Heart left ventricle (tissue), 16 donors: ENCODE measurements around the gene MGP. TPM values are rescaled to one million over a fixed set of nuclear protein-coding genes. Genes with fewer than 3 reads are reported as not detected.

Experiments
- ATAC-seq, 4 donors: fragments of 200-7000 bp; cut with Tn5 transposase; one replicate each; pipeline ENCODE4 v1.9.1; 2020 to 2022; ENCODE audit warnings: moderate library complexity in 4 of 4, mild to moderate bottlenecking in 3 of 4, moderate number of reproducible peaks in 1 of 4
- DNase-seq, 5 donors: peaks; one replicate each; pipeline ENCODE4 v3.0.0-alpha.2; 2020
- H3K27ac ChIP-seq, 12 donors: fragments of 200-600 bp; sonication (generic) in 4 of 12; one replicate each; pipeline versions ENCODE4 v1.5.0 to v1.8.0; 2016 to 2022; ENCODE audit warnings: mild to moderate bottlenecking in 2 of 12
- H3K27me3 ChIP-seq, 9 donors: fragments of 200-600 bp; sonication (generic) in 2 of 9; one replicate each; pipeline versions ENCODE4 v1.5.1 to v1.8.0; 2016 to 2022; ENCODE audit warnings: mild to moderate bottlenecking in 3 of 9
- H3K36me3 ChIP-seq, 9 donors: fragments of 200-600 bp; sonication (generic) in 2 of 9; one replicate each; pipeline versions ENCODE4 v1.5.0 to v1.8.0; 2018 to 2022; ENCODE audit warnings: mild to moderate bottlenecking in 2 of 9
- H3K4me1 ChIP-seq, 12 donors: fragments of 200-600 bp; sonication (generic) in 4 of 12; one replicate each; pipeline versions ENCODE4 v1.5.0 to v1.8.0; 2016 to 2022; ENCODE audit warnings: mild to moderate bottlenecking in 3 of 12
- H3K4me3 ChIP-seq, 12 donors: fragments of 200-600 bp; sonication (generic) in 4 of 12; one replicate each; pipeline versions ENCODE4 v1.5.0 to v1.8.0; 2017 to 2022; ENCODE audit warnings: mild to moderate bottlenecking in 9 of 12, moderate library complexity in 4 of 12
- H3K9me3 ChIP-seq, 12 donors: fragments of 200-600 bp; sonication (generic) in 4 of 12; one replicate each; pipeline versions ENCODE4 v1.5.0 to v1.8.0; 2016 to 2022; ENCODE audit warnings: mild to moderate bottlenecking in 1 of 12
- CTCF ChIP-seq, 12 donors: fragments of 200-600 bp; sonication (generic) in 4 of 12; IDR thresholded peaks; one replicate each; pipeline versions ENCODE4 v1.5.0 to v1.8.0; 2018 to 2022; ENCODE audit warnings: antibody characterized with exemption in 12 of 12, mild to moderate bottlenecking in 5 of 12
- POLR2A ChIP-seq, 2 donors: fragments of 450-650 bp; IDR thresholded peaks; one replicate each; pipeline ENCODE4 v1.6.1; 2017; ENCODE audit warnings: antibody characterized with exemption in 2 of 2, mild to moderate bottlenecking in 2 of 2, moderate library complexity in 2 of 2
- WGBS, 4 donors: extraction: QIAGEN DNeasy Blood & Tissue Kit in 2 of 4; methylation state at CpG; one replicate each; pipeline versions ENCODE4 v1.1.5 to v1.1.7; 2013 to 2018; 5-methylcytosine and 5-hydroxymethylcytosine counted together
- intact Hi-C, 10 donors: fragments of 100-400 bp; cut with DNase I; formaldehyde crosslinking; loops; one replicate each; pipeline versions ENCODE4 v1.11.1 to v1.14.2; 2022
- polyA plus RNA-seq, 2 donors: library from polyadenylated mRNA; stranded (reverse); fragments of 200-250 nt; gene quantifications; one replicate each; pipeline ENCODE4 v1.2.3, GENCODE V29; 2013
- total RNA-seq, 9 donors: library from RNA; depleted of rRNA in 2 of 9; stranded (reverse); fragments of >200 nt in 2 of 9; fragmentation: NEBNext Ultra II Directional in 3 of 9; extraction: Animal tissue kit (Norgen Biotek cat#: 25700) in 3 of 9; gene quantifications; one replicate each; pipeline versions ENCODE4 v1.1.0 to v1.2.4, GENCODE V29; 2016 to 2023
- donor health status: ischemic (EF 13 %, LVEDD 7.1; RV severe dilation, severe dysfunction).
- donor health status: healthy with polysubstance abuse.
- donor health status: DM: no; HTN: yes; CAD: no.
- donor health status: DM: no; HTN: no; CAD: no.
- donor health status: ischemic (EF 25% LVEDD 6.9; RV normal size, moderate dysfunction).
- donor health status: ischemic (EF 25% LVEDD 5.7; RV mildly dilated, moderate dysfunction).
- donor health status: healthy.
- donor health status: DM: yes; HTN: yes; CAD: no.
- donor health status: ischemic (EF 35%, LVEDD 5.7; RV mildly dilated, moderate dysfunction).
- donor health status: nonischemic (EF 11% LVEDD 7.7; RV severe dilation, severe dysfunction).
- donor health status: DM: yes; HTN: yes; CAD: no.
- donor health status: PGD.
- donor health status: ischemic (EF 29% LVEDD 5.4; RV normal size, mild dysfunction).
- donor health status: nonischemic (EF 23%, LVEDD 6.1; RV moderate dilation, normal function).

MGP gene
- total and polyA plus RNA-seq, 11 donors: 142 to 651 (median 255) TPM

GRCh38 chr12:14846042-14846587 is 39.5 kb downstream of the MGP start:
- intact Hi-C loops: loop anchor here in 9 of 10 donors (2.0 to 10.0 kb wide), 7 partner anchors 41 to 429 kb away; partner anchors contain the start of genes RERG (in 6 of the 9) and MGP (in 3 of the 9)
- H3K9me3 ChIP-seq: no peaks in the 10 kb centered on the region
- H3K36me3 ChIP-seq: no peaks in the 10 kb centered on the region
- 29 to 41% (median 33%) methylated on average over 3 of the region's 3 CpGs for WGBS, 4 donors
- H3K4me1 ChIP-seq: peaks cover 3 to 62% (median 46%) of the 10 kb centered on the region in 12 donors
- ATAC-seq (peak in 3 of 4 donors; percentile 45 to 53 (median 48)), DNase-seq (no peak)
- H3K4me3 ChIP-seq: no peak overlapping the region
- no peak for TF ChIP-seq POLR2A (IDR thresholded peaks at IDR 0.05)
- peak in 2 of 12 donors; percentile 6 to 28 for TF ChIP-seq CTCF (IDR thresholded peaks at IDR 0.05)
- no peaks in the 10 kb centered on the region for H3K27me3 ChIP-seq
- H3K27ac ChIP-seq: peak overlapping the region in 11 of 12 donors; percentile 29 to 72 (median 45)

DNA sequence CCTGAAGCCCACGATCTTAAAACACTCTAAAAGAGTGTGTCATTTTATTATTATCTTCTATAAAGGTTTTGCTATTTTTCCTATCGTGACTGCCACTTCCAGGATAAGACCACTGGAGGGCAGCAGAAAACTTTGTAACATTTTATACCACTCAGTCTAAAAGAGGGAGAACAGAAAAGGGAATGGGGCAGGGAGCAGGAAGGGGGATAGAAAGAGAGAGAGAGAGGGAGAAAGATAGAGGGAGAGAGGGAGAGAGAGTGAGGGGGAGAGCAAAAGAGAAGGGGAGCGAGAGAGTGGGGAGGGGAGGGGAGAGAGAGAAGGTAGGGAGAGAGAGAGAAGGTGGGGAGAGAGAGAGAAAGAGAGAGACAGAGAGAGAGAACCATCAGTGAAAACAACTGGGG is 40.3 kb downstream of the MGP start:
- peak in 2 of 5 donors; percentile 49 to 51 for DNase-seq
- TF ChIP-seq POLR2A (IDR thresholded peaks at IDR 0.05): no peak
- TF ChIP-seq CTCF (IDR thresholded peaks at IDR 0.05): peak; percentile 62 to 85 (median 76)
- Histone ChIP-seq H3K4me3 (no peak overlapping the region), H3K36me3 (no peaks in the 10 kb centered on the region), H3K9me3 (no peaks in the 10 kb centered on the region), H3K4me1 (peaks cover 3 to 70% (median 50%) of the 10 kb centered on the region in 12 donors), H3K27me3 (no peaks in the 10 kb centered on the region), H3K27ac (peak overlapping the region in 10 of 12 donors; percentile 29 to 72 (median 46))
- intact Hi-C loops: loop anchor here (1.0 to 10.0 kb wide), 12 partner anchors 41 to 429 kb away; partner anchors contain the start of genes RERG (in 7 of the 10) and MGP (in 3 of the 10)
- ATAC-seq: peak; percentile 28 to 51 (median 41)
- 12 to 16% (median 12%) methylated on average over 3 of the region's 3 CpGs for WGBS, 4 donors

GRCh38 chr12:14844401-14844800 is 41.3 kb downstream of the MGP start:
- no peak for DNase-seq
- no peak for ATAC-seq
- Histone ChIP-seq H3K9me3 (no peaks in the 10 kb centered on the region), H3K4me3 (no peak overlapping the region), H3K36me3 (no peaks in the 10 kb centered on the region), H3K4me1 (peaks cover 3 to 68% (median 50%) of the 10 kb centered on the region in 12 donors), H3K27ac (peak overlapping the region in 1 of 12 donors; percentile 58), H3K27me3 (no peaks in the 10 kb centered on the region)
- TF ChIP-seq CTCF (IDR thresholded peaks at IDR 0.05) (no peak), POLR2A (IDR thresholded peaks at IDR 0.05) (no peak)
- intact Hi-C loops: loop anchor here in 8 of 10 donors (2.0 to 10.0 kb wide), 13 partner anchors 37 to 430 kb away; partner anchors contain the start of genes RERG (in 6 of the 8), C12orf60 (in 3 of the 8) and WBP11 (in 3 of the 8)

- ATAC-seq: peak in 3 of 4 donors; percentile 23 to 67 (median 42)
- peaks cover 3 to 61% (median 49%) of the 10 kb centered on the region in 12 donors for H3K4me1 ChIP-seq
- H3K9me3 ChIP-seq: no peaks in the 10 kb centered on the region
- no peaks in the 10 kb centered on the region for H3K36me3 ChIP-seq
- intact Hi-C loops: loop anchor here in 7 of 10 donors (2.0 to 10.0 kb wide), 10 partner anchors 36 to 431 kb away; partner anchors contain the start of genes RERG (in 5 of the 7), C12orf60 (in 3 of the 7) and WBP11 (in 3 of the 7)
- H3K27ac ChIP-seq: peak within 1 kb of the TSS; percentile 58 to 78 (median 70)
- no peaks in the 10 kb centered on the region for H3K27me3 ChIP-seq
- DNase-seq: peak; percentile 24 to 64 (median 45)
- peak within 1 kb of the TSS in 8 of 12 donors; percentile 24 to 56 (median 36) for H3K4me3 ChIP-seq
- no peak for TF ChIP-seq CTCF (IDR thresholded peaks at IDR 0.05)
- no peak for TF ChIP-seq POLR2A (IDR thresholded peaks at IDR 0.05)
- WGBS, 4 donors: 29 to 43% (median 32%) methylated on average over 10 of the region's 10 CpGs
Measured at GRCh38 chr12:14843425-14843887, 42.2 kb downstream of the MGP start, which contains the start of gene ART4. TSS of gene ART4 (minus strand) at chr12:14843526. CDS start at chr12:14843113, 413 bp downstream.
